OCI-LY7 (cell line): ENCODE measurements around the gene WDR36. TPM values are rescaled to one million over a fixed set of nuclear protein-coding genes. Genes with fewer than 3 reads are reported as not detected.

ENCODE experiments used
- BruUV-seq: library from RNA; stranded (reverse); fragments of 400-500 nt; replicated peaks from 2 replicates; lab custom pipeline; 2021; lab: Mats Ljungman, UMichigan
- CTCF ChIA-PET: fragments of 300-600 bp; sonication (Branson Sonifier 250); formaldehyde crosslinking; loops from one replicate; lab custom pipeline; 2022; ENCODE audit warnings: antibody characterized with exemption; ENCODE audit not compliant: unreplicated experiment; lab: Charles Lee
- POLR2A ChIA-PET: fragments of 300-600 bp; sonication (Branson Sonifier 250); formaldehyde crosslinking; loops from one replicate; lab custom pipeline; 2022; ENCODE audit warnings: antibody characterized with exemption; lab: Charles Lee
- DNase-seq: peaks from one replicate; pipeline ENCODE4 v3.0.0-alpha.2; 2015; ENCODE audit warnings: low spot score
- H2AFZ ChIP-seq: fragments of 200-600 bp; sonication (generic), shearing (Covaris generic); 2 replicates; pipeline ENCODE4 v1.6.1; 2014; ENCODE audit warnings: mild to moderate bottlenecking, antibody characterized with exemption, low read length, moderate library complexity
- H3K27ac ChIP-seq: fragments of 200-600 bp; sonication (generic); 2 replicates; pipeline ENCODE4 v1.5.1; 2014; ENCODE audit warnings: mixed run types, low read depth, mild to moderate bottlenecking, moderate library complexity, low read length, inconsistent platforms; ENCODE audit not compliant: poor library complexity, severe bottlenecking
- H3K36me3 ChIP-seq: fragments of 200-600 bp; sonication (generic); 2 replicates; pipeline ENCODE4 v1.6.1; 2014; ENCODE audit warnings: mild to moderate bottlenecking, antibody characterized with exemption, low read length, moderate library complexity, mixed read lengths; ENCODE audit not compliant: insufficient read depth
- H3K4me1 ChIP-seq: fragments of 200-600 bp; sonication (generic); 2 replicates; pipeline ENCODE4 v1.5.1; 2014; ENCODE audit warnings: mild to moderate bottlenecking, low read length; ENCODE audit not compliant: insufficient read depth, poor library complexity, severe bottlenecking
- H3K4me2 ChIP-seq: fragments of 200-600 bp; sonication (generic); 2 replicates; pipeline ENCODE4 v1.6.1; 2014; ENCODE audit warnings: mild to moderate bottlenecking, low read length
- H3K4me3 ChIP-seq: fragments of 200-600 bp; sonication (generic); 2 replicates; pipeline ENCODE4 v1.5.1; 2014; ENCODE audit warnings: mild to moderate bottlenecking, low read depth, low read length; ENCODE audit not compliant: poor library complexity, severe bottlenecking
- H3K79me2 ChIP-seq: fragments of 200-600 bp; sonication (generic); 2 replicates; pipeline ENCODE4 v1.6.1; 2016; ENCODE audit warnings: low read depth, mild to moderate bottlenecking, low read length, moderate library complexity, mixed read lengths; ENCODE audit not compliant: insufficient read depth
- H3K9me2 ChIP-seq: fragments of 200-600 bp; sonication (generic); 2 replicates; pipeline ENCODE4 v1.6.1; 2016; ENCODE audit warnings: mild to moderate bottlenecking, low read length, mixed read lengths; ENCODE audit not compliant: insufficient read depth
- H3K9me3 ChIP-seq: fragments of 200-600 bp; sonication (generic); 2 replicates; pipeline ENCODE4 v1.6.1; 2014; ENCODE audit warnings: mild to moderate bottlenecking, mixed run types, low read length, mixed read lengths
- H4K20me1 ChIP-seq: fragments of 200-600 bp; sonication (generic); 2 replicates; pipeline ENCODE4 v1.6.1; 2014; ENCODE audit warnings: mild to moderate bottlenecking, antibody characterized with exemption, low read length, moderate library complexity, mixed read lengths; ENCODE audit not compliant: insufficient read depth
- CTCF ChIP-seq: fragments of 200-600 bp; sonication (generic); conservative IDR thresholded peaks from 2 replicates; pipeline ENCODE4 v1.5.1; 2014; ENCODE audit warnings: mild to moderate bottlenecking, antibody characterized with exemption, low read length, moderate library complexity, mixed read lengths
- EZH2phosphoT487 ChIP-seq: fragments of 200-600 bp; sonication (generic); IDR thresholded peaks from 2 replicates; pipeline ENCODE4 v1.6.1; 2018; ENCODE audit warnings: low read depth, borderline replicate concordance, mild to moderate bottlenecking, mixed run types, antibody characterized with exemption, low read length, moderate library complexity, mixed read lengths
- intact Hi-C: fragments of 100-400 bp; cut with micrococcal nuclease; formaldehyde crosslinking; loops from one replicate; pipeline ENCODE4 v1.10.0; 2022; ENCODE audit not compliant: unreplicated experiment
- total RNA-seq, 2 experiments: library from RNA; depleted of rRNA in 1 of 2; stranded (reverse); fragments of >200 nt in 1 of 2; shearing (Covaris generic) in 1 of 2; gene quantifications; 2 replicates each; pipeline ENCODE4 v1.2.3, GENCODE V29; 2014 to 2022

Gene WDR36
- total RNA-seq, 2 experiments from 2014 or later: 46.5 to 49.4 TPM

- Histone ChIP-seq H2AFZ (peak overlapping the region; percentile 73), H3K36me3 (no peaks in the 10 kb centered on the region), H3K79me2 (no peaks in the 10 kb centered on the region), H3K4me1 (peaks cover 17% of the 10 kb centered on the region), H3K9me3 (no peaks in the 10 kb centered on the region), H3K9me2 (no peaks in the 10 kb centered on the region), H4K20me1 (no peaks in the 10 kb centered on the region), H3K27ac (no peak overlapping the region), H3K4me3 (peak overlapping the region; percentile 61), H3K4me2 (peak overlapping the region; percentile 56)
- CTCF ChIA-PET: no interaction called here
- intact Hi-C loops: no loop called here
- peak; percentile 38 for DNase-seq
- POLR2A ChIA-PET: no interaction called here
- no peak for TF ChIP-seq EZH2phosphoT487
- no peak for TF ChIP-seq CTCF
- BruUV-seq: no TSS peak
Observed at GRCh38 chr5:111072949-111073682, 19.0 kb upstream of the WDR36 start.

GRCh38 chr5:111074244-111074643, 17.9 kb upstream of the WDR36 start:
- POLR2A ChIA-PET: interaction anchor here (0.7 to 1.0 kb wide), 2 partner anchors 10 to 17 kb away, joined by 3 to 4 read pairs; no protein-coding TSS in a partner anchor
- Histone ChIP-seq H3K79me2 (no peaks in the 10 kb centered on the region), H3K4me1 (peaks cover 17% of the 10 kb centered on the region), H3K9me3 (no peaks in the 10 kb centered on the region), H3K4me2 (no peak overlapping the region), H3K27ac (no peak overlapping the region), H2AFZ (no peak overlapping the region), H3K4me3 (no peak overlapping the region), H3K9me2 (no peaks in the 10 kb centered on the region), H3K36me3 (no peaks in the 10 kb centered on the region), H4K20me1 (no peaks in the 10 kb centered on the region)
- no peak for DNase-seq
- intact Hi-C loops: no loop called here
- no peak for TF ChIP-seq EZH2phosphoT487
- TF ChIP-seq CTCF: no peak
- CTCF ChIA-PET: no interaction called here
- BruUV-seq: no TSS peak

GRCh38 chr5:111075520-111075919, 16.6 kb upstream of the WDR36 start:
- intact Hi-C loops: no loop called here
- POLR2A ChIA-PET: interaction anchor here (0.6 to 1.0 kb wide), 2 partner anchors 16 to 22 kb away, joined by 3 read pairs; no protein-coding TSS in a partner anchor
- H3K4me3 ChIP-seq: no peak overlapping the region
- H2AFZ ChIP-seq: no peak overlapping the region
- no peak overlapping the region for H3K27ac ChIP-seq
- BruUV-seq: no TSS peak
- no peaks in the 10 kb centered on the region for H3K9me3 ChIP-seq
- TF ChIP-seq EZH2phosphoT487: no peak
- no peaks in the 10 kb centered on the region for H3K9me2 ChIP-seq
- H3K36me3 ChIP-seq: no peaks in the 10 kb centered on the region
- no peaks in the 10 kb centered on the region for H4K20me1 ChIP-seq
- CTCF ChIA-PET: no interaction called here
- H3K4me1 ChIP-seq: peaks cover 17% of the 10 kb centered on the region
- H3K79me2 ChIP-seq: no peaks in the 10 kb centered on the region
- no peak overlapping the region for H3K4me2 ChIP-seq
- no peak for DNase-seq
